ENCODE data around the gene YWHAQ. TPM values are rescaled to one million over a fixed set of nuclear protein-coding genes. Genes with fewer than 3 reads are reported as not detected.

Gene YWHAQ
- total and polyA plus RNA-seq, 2 donors (not counting 1 experiment from before 2014, with no cell fraction given): 68.7 to 126 TPM

DNA sequence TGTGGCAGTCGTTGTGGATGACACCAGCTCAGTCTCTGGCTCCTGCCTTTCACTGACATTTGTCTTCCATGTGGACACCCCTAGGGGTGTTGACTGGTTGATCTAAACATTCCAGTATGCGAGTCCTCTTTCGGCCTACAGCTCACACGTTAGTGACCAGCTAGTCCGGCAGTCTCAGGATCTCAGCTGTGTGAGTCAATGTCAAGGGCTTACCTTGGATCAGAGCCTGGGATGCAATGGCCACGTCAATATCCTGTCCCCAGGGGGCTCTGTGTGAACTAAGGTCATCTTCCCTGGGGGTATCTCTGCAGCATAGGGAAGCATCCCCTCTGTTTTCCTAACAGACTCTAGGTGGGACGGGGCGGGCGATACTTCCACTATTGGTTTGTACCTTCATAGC, 35.1 kb upstream of the YWHAQ start:
- H3K27ac ChIP-seq (ENCODE audit: low read length in 2 of 2): no peak overlapping the region
- H3K27me3 ChIP-seq (replicated peaks in 1 of 4; ENCODE audit: control extremely low read depth in 1 of 4, control insufficient read depth in 3 of 4, insufficient read depth in 4 of 4, low read length in 3 of 4): no peaks in the 10 kb centered on the region
- no peak overlapping the region for H3K4me3 ChIP-seq (ENCODE audit: control extremely low read depth in 1 of 5, extremely low read depth in 1 of 5, insufficient read depth in 1 of 5, low read depth in 2 of 5, low read length in 4 of 5)
- peaks cover 6% of the 10 kb centered on the region for H3K27me3 Mint-ChIP-seq
- H3K4me3 Mint-ChIP-seq: no peak overlapping the region
- no peak overlapping the region for H3K9ac ChIP-seq (ENCODE audit: low read length)
- ChIA-PET CTCF (no interaction called here), POLR2A (no interaction called here)
- no peak for DNase-seq
- no peaks in the 10 kb centered on the region for H3K4me1 ChIP-seq (ENCODE audit: control insufficient read depth in 2 of 2, insufficient read depth in 2 of 2, low read length in 2 of 2)
- ATAC-seq (ENCODE audit: low read depth): no peak
- H3K9me3 Mint-ChIP-seq (ENCODE audit: insufficient read depth): no peaks in the 10 kb centered on the region
- H3K27ac Mint-ChIP-seq: no peak overlapping the region
- H2AFZ ChIP-seq (ENCODE audit: insufficient read depth, low read depth, low read length, poor library complexity, severe bottlenecking): no peak overlapping the region
- H4K20me1 ChIP-seq (ENCODE audit: control insufficient read depth, insufficient read depth, low read length, poor library complexity, severe bottlenecking): no peaks in the 10 kb centered on the region
- H3K36me3 ChIP-seq (replicated peaks in 1 of 2; ENCODE audit: control extremely low read depth in 1 of 2, control insufficient read depth in 1 of 2, extremely low read depth in 1 of 2, insufficient read depth in 2 of 2, low read length in 1 of 2): no peaks in the 10 kb centered on the region
- H3K4me2 ChIP-seq (replicated peaks; ENCODE audit: low read depth, low read length, poor library complexity, severe bottlenecking): no peak overlapping the region
- WGBS (ENCODE audit: insufficient coverage): 93% methylated on average over 6 of the region's 9 CpGs
- TF ChIP-seq CTCF (IDR thresholded peaks at IDR 0.05) (no peak), EZH2 (IDR thresholded peaks at IDR 0.05; ENCODE audit: borderline replicate concordance, insufficient read depth, low read depth, low read length, poor library complexity, severe bottlenecking) (no peak)
- H3K79me2 ChIP-seq (ENCODE audit: control insufficient read depth, insufficient read depth, low read length): no peaks in the 10 kb centered on the region
- intact Hi-C loops (cut with micrococcal nuclease): no loop called here
- H3K9me3 ChIP-seq (ENCODE audit: control extremely low read depth in 1 of 3, control insufficient read depth in 2 of 3, insufficient read depth in 1 of 3, low read length in 2 of 3): no peaks in the 10 kb centered on the region
- H3K4me1 Mint-ChIP-seq: no peaks in the 10 kb centered on the region

DNA sequence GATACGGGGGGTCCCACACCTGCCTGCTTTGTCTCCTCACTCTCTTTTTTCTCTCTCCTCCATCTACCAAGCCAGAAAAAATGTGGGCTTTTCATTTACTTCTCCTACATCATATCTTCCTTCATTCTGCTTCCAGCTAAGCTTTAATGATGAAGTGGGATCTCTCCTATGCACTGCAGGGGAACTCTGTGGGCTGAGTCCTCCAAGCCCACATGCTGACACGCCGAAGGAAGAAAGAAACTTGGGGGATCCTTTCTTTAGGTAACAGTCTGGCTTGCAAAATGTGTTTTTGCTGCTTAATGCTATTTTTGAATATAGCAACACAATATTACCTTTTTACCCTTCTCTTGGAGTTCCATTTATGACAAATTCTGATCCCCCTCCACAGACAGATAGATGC, 33.6 kb upstream of the YWHAQ start:
- WGBS (ENCODE audit: insufficient coverage): 87% methylated on average over 1 of the region's 3 CpGs
- H2AFZ ChIP-seq (ENCODE audit: insufficient read depth, low read depth, low read length, poor library complexity, severe bottlenecking): no peak overlapping the region
- H3K27ac ChIP-seq (ENCODE audit: low read length in 2 of 2): no peak overlapping the region
- H4K20me1 ChIP-seq (ENCODE audit: control insufficient read depth, insufficient read depth, low read length, poor library complexity, severe bottlenecking): no peaks in the 10 kb centered on the region
- no peak overlapping the region for H3K9ac ChIP-seq (ENCODE audit: low read length)
- H3K4me3 Mint-ChIP-seq: no peak overlapping the region
- H3K4me1 Mint-ChIP-seq: no peaks in the 10 kb centered on the region
- H3K27ac Mint-ChIP-seq: no peak overlapping the region
- ATAC-seq (ENCODE audit: low read depth) (no peak), DNase-seq (no peak)
- no peaks in the 10 kb centered on the region for H3K79me2 ChIP-seq (ENCODE audit: control insufficient read depth, insufficient read depth, low read length)
- H3K4me3 ChIP-seq (ENCODE audit: control extremely low read depth in 1 of 5, extremely low read depth in 1 of 5, insufficient read depth in 1 of 5, low read depth in 2 of 5, low read length in 4 of 5): no peak overlapping the region
- no peak for TF ChIP-seq CTCF (IDR thresholded peaks at IDR 0.05)
- no peak for TF ChIP-seq EZH2 (IDR thresholded peaks at IDR 0.05; ENCODE audit: borderline replicate concordance, insufficient read depth, low read depth, low read length, poor library complexity, severe bottlenecking)
- no peaks in the 10 kb centered on the region for H3K9me3 Mint-ChIP-seq (ENCODE audit: insufficient read depth)
- peaks cover 6% of the 10 kb centered on the region for H3K27me3 Mint-ChIP-seq
- no peaks in the 10 kb centered on the region for H3K27me3 ChIP-seq (replicated peaks in 1 of 4; ENCODE audit: control extremely low read depth in 1 of 4, control insufficient read depth in 3 of 4, insufficient read depth in 4 of 4, low read length in 3 of 4)
- ChIA-PET CTCF (no interaction called here), POLR2A (no interaction called here)
- intact Hi-C loops (cut with micrococcal nuclease): no loop called here
- H3K9me3 ChIP-seq (ENCODE audit: control extremely low read depth in 1 of 3, control insufficient read depth in 2 of 3, insufficient read depth in 1 of 3, low read length in 2 of 3): no peaks in the 10 kb centered on the region
- no peaks in the 10 kb centered on the region for H3K4me1 ChIP-seq (ENCODE audit: control insufficient read depth in 2 of 2, insufficient read depth in 2 of 2, low read length in 2 of 2)
- no peak overlapping the region for H3K4me2 ChIP-seq (replicated peaks; ENCODE audit: low read depth, low read length, poor library complexity, severe bottlenecking)
- H3K36me3 ChIP-seq (replicated peaks in 1 of 2; ENCODE audit: control extremely low read depth in 1 of 2, control insufficient read depth in 1 of 2, extremely low read depth in 1 of 2, insufficient read depth in 2 of 2, low read length in 1 of 2): no peaks in the 10 kb centered on the region

All from B cell (primary cell).